GM12878 (cell line): ENCODE data around the gene WASF1.

Experiments
- CEBPB ChIP-seq, 2 experiments: fragments of 150-350 bp in 1 of 2; IDR thresholded peaks; 2 replicates each; pipeline ENCODE4 v1.6.1; 2012 to 2014; ENCODE audit warnings: low read depth in 2 of 2, low read length in 2 of 2, borderline replicate concordance in 1 of 2, inconsistent platforms in 1 of 2
- CREB1 ChIP-seq: IDR thresholded peaks from 2 replicates; pipeline ENCODE4 v1.6.1; 2012; ENCODE audit warnings: low read depth, mild to moderate bottlenecking, inconsistent platforms
- CTCF ChIP-seq, 3 experiments: IDR thresholded peaks in 2 of 3; conservative IDR thresholded peaks in 1 of 3; 2 replicates each; pipeline ENCODE4 v1.5.1; 2011; ENCODE audit warnings: low read depth in 3 of 3, low read length in 3 of 3, mild to moderate bottlenecking in 3 of 3, control low read depth in 2 of 3, moderate library complexity in 2 of 3, inconsistent platforms in 1 of 3, mixed read lengths in 1 of 3; ENCODE audit not compliant: control insufficient read depth in 2 of 3, insufficient read depth in 1 of 3; ENCODE audit errors: extremely low read depth in 1 of 3
- EP300 ChIP-seq, 2 experiments: fragments of 150-350 bp in 1 of 2; IDR thresholded peaks; 2 replicates each; pipeline ENCODE4 v1.6.1; 2011 to 2012; ENCODE audit warnings: low read depth in 2 of 2, low read length in 2 of 2, borderline replicate concordance in 1 of 2, improper control_type of control experiment in 1 of 2, inconsistent platforms in 1 of 2; ENCODE audit not compliant: control insufficient read depth in 1 of 2
- ETV6 ChIP-seq, 2 experiments: fragments of 450-650 bp in 1 of 2; IDR thresholded peaks in 1 of 2; conservative IDR thresholded peaks in 1 of 2; 2 replicates each; pipeline ENCODE4 v1.6.1; 2014; ENCODE audit warnings: antibody characterized with exemption in 1 of 2, borderline replicate concordance in 1 of 2, low read depth in 1 of 2, mild to moderate bottlenecking in 1 of 2, moderate library complexity in 1 of 2
- NFIC ChIP-seq: IDR thresholded peaks from 2 replicates; pipeline ENCODE4 v1.6.1; 2012; ENCODE audit warnings: low read depth, mild to moderate bottlenecking, inconsistent platforms, low read length, moderate library complexity
- NFYB ChIP-seq: IDR thresholded peaks from 2 replicates; pipeline ENCODE4 v1.6.1; 2011; ENCODE audit warnings: low read depth, mild to moderate bottlenecking, low read length, improper control_type of control experiment, moderate library complexity; ENCODE audit not compliant: insufficient read depth
- ZNF207 ChIP-seq: fragments of 450-650 bp; IDR thresholded peaks from 2 replicates; pipeline ENCODE4 v1.6.1; 2014; ENCODE audit warnings: antibody characterized with exemption, mild to moderate bottlenecking, borderline replicate concordance

GRCh38 chr6:110185879-110186278 lies 6.4 kb upstream of the WASF1 start:
- TF ChIP-seq CTCF (IDR thresholded peaks at IDR 0.05 in 2 of 3, conservative IDR thresholded peaks at IDR 0.05 in 1 of 3; ENCODE audit: control insufficient read depth in 2 of 3, extremely low read depth in 1 of 3, insufficient read depth in 1 of 3, low read depth in 3 of 3, low read length in 3 of 3) (no peak), NFYB (no peak), ETV6 (conservative IDR thresholded peaks at IDR 0.05 in 1 of 2, IDR thresholded peaks at IDR 0.05 in 1 of 2; ENCODE audit: borderline replicate concordance in 1 of 2, low read depth in 1 of 2) (no peak), ZNF207 (no peak), NFIC (no peak), CREB1 (no peak), EP300 (IDR thresholded peaks at IDR 0.05; ENCODE audit: borderline replicate concordance in 1 of 2, control insufficient read depth in 1 of 2, low read depth in 2 of 2, low read length in 2 of 2) (no peak), CEBPB (IDR thresholded peaks at IDR 0.05; ENCODE audit: borderline replicate concordance in 1 of 2, low read depth in 2 of 2, low read length in 2 of 2) (no peak)
